ENCODE data around the gene RRM2.
"Not testable (repeated sequence)": the region's sequence is repeated elsewhere in the genome, so short reads cannot be mapped to it uniquely, and the experiment has no call there.

RRM2 gene

DNA sequence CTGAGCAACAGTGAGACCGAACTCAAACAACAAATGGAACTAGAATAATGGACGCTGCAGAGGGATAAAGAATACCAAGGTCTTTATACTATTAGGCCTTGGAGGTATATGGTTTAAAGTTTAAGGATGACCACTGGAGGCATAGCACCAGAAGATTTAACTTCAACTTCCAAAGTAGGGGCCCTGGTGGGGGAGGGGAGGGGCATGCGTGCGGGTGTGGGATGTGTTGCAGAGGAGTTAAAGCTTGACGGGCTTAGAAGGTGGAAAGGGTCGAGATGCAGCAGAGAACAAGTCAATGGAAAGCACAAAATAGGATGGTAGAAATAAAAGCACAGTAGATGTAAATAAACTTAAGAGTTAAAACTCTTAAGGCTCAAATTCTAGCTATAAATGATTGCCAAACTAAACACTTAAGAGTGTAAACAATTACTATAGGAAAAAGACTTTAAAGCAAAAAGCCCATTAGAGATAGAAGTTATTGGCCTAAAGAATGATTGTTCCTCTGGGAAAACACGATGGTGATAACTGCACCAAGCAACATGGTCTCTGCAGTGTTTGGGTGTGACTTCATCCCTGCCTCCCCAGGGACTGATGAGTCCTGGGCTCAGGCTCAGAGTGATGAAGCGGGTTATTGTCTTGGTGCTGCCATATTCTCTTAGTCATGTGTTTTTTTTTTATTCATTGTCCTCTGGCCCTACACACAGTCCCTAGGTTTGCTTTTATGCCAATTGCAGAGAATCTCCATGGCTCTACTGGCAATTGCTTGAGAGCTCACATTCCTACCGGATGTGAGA, 13.0 kb downstream of the RRM2 start:
- DNase-seq: no peak

DNA sequence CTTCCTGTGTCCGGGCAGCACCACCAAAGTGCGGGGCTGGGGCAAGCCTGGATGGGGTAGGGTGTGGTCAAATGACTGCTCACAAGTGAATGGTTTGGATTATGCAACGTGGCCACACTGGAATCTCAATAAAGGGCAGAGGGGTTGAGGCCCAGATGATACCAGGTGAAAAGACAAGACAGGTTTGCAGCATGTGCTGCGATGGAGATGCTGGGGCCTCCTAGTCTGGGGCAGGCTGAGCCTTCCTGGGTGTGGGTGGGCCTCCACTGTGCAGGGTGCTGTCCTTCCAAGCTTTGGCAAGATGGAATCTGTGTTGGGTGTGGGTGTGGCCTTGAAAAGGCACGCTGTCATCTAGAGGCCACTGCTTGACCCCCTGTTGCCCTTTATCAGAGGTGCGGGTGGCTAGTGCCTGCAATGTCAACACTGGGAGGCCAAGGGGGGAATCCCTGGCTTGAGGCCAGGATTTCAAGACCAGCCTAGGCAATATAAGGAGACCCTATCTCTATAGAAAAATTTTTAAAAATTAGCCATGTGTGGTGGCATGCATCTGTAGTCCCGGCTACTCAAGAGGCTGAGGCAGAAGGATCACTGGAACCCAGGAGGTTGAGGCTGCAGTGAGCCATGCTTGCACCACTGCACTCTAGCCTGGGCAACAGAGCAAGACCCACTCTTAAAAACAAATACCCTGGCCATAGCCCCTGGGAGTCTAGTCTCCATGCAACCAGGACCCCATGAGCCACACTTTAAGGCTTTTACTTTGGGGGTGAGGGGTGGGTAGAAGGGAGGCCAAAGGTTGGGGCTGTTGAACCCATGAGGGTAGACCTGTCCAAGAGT, 13.8 kb downstream of the RRM2 start:
- DNase-seq: no peak

- DNase-seq: no peak
These were observed 14.7 kb downstream of the RRM2 start for GRCh38 chr2:10137053-10137843.

GRCh38 chr2:10139536-10139935, 17.0 kb downstream of the RRM2 start:
- DNase-seq: no peak

DNA sequence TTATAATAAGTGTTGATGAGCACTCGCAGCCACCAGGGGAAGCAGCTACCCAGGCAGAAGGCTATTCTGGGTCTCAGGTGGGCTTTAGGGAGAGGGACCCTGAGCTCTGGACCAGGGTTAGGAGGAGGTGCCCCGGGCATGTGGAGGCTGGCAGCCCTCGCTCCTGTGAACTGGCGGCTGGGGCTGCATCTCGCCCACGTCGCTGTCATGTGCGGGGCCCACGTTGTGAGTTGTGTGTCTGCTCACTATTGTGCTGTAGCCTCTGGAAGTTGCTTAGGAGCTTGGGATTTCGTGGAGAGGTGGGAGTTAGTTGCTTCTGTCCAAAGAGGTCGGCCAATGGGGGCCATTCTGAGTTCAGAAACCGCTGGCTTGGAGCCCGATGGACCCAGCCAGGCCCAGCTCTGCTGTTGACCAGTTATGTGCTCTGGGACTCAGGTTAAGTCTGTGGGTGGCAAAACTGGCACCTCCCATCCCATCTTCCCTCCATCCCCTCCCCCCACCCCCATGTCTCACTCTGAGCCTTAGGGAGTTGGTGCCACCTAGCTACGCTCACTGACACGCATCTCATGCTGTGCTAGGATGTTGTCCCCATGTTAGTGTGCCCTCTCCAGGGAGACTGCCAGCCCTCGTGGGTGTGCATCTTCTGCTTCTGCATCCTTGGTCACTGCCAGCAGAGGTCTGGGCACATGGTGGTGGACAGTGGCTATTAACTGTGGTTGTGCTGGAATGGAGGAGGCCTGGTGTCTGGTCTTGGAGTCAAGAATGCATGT, 18.5 kb downstream of the RRM2 start:
- DNase-seq: no peak

DNA sequence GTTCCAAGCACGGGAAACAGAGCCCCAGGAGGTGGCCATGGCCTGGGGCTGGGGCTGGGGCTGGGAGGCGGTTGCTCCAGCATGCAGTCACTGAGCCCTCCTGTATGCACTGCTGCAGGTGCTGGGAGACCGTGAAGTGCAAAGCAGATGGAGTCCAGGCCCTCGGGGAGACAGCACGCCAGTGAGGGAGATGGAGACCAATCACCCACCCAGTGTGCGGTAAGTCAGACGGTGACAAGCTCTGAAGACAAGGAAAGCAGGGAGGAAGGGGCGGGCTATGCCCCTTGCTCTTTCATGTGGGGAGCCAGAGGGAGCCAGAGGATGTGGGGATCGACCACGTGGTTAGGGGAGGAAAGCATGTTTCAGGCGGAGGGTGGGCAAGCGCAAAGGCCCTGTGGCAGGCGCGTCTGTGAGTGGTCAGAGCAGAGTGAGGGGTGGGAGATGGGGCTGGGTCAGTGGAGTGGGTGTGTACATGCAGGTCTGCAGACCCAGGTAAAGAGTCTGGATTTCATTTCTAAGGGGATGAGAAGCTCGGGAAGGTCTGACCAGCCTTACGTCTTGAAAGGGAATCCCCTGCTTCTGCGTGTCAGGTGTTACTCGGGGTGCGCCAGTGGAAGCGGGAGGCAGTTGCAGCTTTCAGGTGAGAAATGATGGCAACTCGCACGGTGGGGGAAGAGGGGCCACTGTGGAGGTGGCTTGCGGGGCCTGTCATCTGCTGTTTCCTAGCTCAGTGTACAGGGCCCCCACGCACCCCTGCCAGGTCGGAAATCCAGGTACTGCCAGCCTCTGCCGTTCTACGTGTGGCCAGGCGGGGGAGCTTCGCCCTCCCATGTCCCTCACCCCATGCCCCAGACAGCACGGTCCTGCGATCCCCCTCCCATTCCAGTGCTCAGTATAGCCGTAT, 19.4 kb downstream of the RRM2 start:
- no peak for DNase-seq

- no peak for DNase-seq
These were observed 20.1 kb downstream of the RRM2 start for GRCh38 chr2:10142640-10142965.

DNA sequence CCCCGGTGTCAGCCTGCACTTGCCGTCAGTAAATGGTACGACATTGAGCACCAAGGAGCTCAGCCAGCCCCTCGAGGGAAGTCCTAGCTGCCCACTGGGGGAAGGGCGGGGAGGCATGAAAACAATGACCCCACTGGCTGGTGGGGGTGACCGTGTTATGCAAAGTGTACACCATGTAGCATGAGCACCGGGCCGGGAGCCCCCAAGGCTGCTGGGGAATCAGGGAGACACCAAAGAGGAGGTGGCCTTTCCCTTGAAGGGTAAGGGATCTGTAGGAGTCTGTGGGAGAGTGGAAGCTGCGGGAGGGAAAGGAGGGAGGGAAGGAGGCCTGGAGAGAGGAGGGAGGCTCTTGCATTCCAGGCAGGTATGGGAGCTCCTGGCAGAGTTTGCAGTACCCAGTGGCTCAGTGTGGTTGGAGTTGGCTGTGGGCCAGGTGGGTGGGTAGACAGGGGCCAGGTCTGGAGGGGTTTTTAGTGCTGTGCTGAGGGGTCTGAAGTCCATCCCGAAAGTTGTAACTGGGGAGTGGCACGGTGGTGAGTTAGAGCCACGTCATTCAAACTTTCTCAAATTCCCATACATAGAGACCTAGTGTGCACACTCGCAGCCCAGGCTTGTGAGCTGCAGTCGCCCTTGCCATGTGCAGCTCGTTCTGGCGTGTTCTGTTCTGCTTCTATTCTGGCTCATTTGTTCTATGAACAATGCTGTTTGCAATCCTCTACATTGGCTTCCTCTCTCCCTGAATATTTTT, 22.4 kb downstream of the RRM2 start:
- DNase-seq: no peak

- DNase-seq: no peak
These were observed 23.2 kb downstream of the RRM2 start for GRCh38 chr2:10145519-10146357.

- no peak for DNase-seq
These were observed 23.9 kb downstream of the RRM2 start for GRCh38 chr2:10146366-10147005.

GRCh38 chr2:10147050-10147660, 24.6 kb downstream of the RRM2 start:
- not testable (repeated sequence) for DNase-seq

DNA sequence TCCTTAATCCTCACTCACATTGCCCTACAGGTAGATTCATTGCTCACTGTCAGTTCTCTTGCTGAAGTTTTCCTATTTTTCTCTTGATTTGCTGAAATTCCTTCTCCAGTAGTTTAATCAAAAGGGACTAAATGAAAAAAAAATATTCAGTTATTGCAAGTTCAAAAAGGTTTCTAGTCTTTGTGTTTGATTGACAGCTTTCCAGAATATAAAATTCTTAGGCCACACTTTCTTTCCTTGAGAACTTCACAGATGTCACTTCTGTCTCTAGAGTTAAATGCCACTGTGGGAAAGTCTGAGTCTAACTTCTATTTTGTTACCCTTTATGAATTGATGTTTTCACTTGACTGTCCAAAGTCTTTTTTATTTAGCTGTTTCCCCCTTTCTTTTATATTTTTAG, 25.7 kb downstream of the RRM2 start:
- DNase-seq: no peak

GRCh38 chr2:10149635-10150034, 27.1 kb downstream of the RRM2 start:
- DNase-seq: no peak

GRCh38 chr2:10150436-10150835, 27.9 kb downstream of the RRM2 start:
- DNase-seq: no peak

GRCh38 chr2:10151462-10151861, 28.9 kb downstream of the RRM2 start:
- no peak for DNase-seq

DNA sequence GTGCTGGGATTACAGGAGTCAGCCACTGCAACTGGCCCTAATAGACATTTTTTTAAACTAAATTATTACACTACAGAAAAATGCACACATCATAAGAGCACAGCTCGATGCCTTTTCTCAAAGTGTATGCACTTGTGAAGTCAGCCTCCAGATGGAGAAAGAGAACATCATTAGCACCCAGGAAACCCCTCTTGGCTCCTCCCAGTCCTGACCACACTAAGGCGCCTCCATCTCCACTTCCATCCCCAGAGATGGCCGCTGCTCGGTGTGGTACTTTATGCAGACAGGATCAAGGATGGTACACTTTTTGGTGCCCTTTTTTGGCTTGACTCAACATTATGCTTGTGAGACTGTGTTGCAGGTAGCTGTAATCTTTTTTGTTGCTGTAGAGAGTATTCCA, 34.8 kb downstream of the RRM2 start:
- DNase-seq: no peak

DNA sequence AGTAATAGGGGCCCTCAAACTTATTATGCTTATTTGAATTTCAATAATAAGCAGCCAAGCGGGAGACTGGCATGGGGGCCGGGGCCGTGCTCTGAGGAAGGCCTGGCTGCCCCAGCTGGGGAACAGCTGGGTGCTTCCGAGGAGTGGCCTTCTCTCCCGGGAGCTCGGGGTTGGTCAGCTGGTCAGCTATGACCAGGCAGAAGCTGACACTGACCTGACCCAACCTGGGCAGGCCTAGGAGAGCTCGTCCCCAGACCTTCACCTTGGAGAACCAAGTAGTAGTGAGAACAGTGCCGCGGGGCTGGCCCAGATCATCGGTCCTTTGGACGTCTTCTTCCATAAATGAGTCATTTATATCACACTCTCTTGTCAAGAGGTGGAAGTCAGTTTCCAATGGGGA, 36.1 kb downstream of the RRM2 start:
- DNase-seq: no peak

GRCh38 chr2:10159086-10159485, 36.5 kb downstream of the RRM2 start:
- DNase-seq: no peak

- no peak for DNase-seq
These were observed 37.1 kb downstream of the RRM2 start for GRCh38 chr2:10159581-10160131.
